K562 (cell line): ENCODE results near the gene MED12. TPM values are rescaled to one million over a fixed set of nuclear protein-coding genes. Genes with fewer than 3 reads are reported as not detected.

Experiments used
- ETV6 ChIP-seq, 3 experiments: fragments of 150-350 bp in 1 of 3; sonication (generic) in 1 of 3; formaldehyde crosslinking in 1 of 3; IDR thresholded peaks; 2 replicates each; pipeline versions ENCODE4 v1.6.1 to v1.8.0; 2014 to 2022; ENCODE audit warnings: borderline replicate concordance in 2 of 3, low read depth in 2 of 3, antibody characterized with exemption in 1 of 3, low read length in 1 of 3, mild to moderate bottlenecking in 1 of 3, missing genetic modification reagents in 1 of 3
- HIVEP1 ChIP-seq: fragments of 250-450 bp; sonication (Bioruptor Pico); IDR thresholded peaks from 2 replicates; pipeline ENCODE4 v1.4.0; 2020; ENCODE audit warnings: mild to moderate bottlenecking
- MGA ChIP-seq: fragments of 450-650 bp; IDR thresholded peaks from 2 replicates; pipeline ENCODE4 v1.6.1; 2016; ENCODE audit warnings: mild to moderate bottlenecking, moderate library complexity
- PCBP1 ChIP-seq: fragments of 200-400 bp; formaldehyde crosslinking; IDR thresholded peaks from 2 replicates; pipeline ENCODE4 v1.6.1; 2018; ENCODE audit warnings: mild to moderate bottlenecking, low read depth, low read length; ENCODE audit not compliant: poor library complexity, severe bottlenecking
- PURB ChIP-seq: sonication (generic); formaldehyde crosslinking; IDR thresholded peaks from 2 replicates; pipeline ENCODE4 v1.9.0; 2021; ENCODE audit warnings: low read depth, mild to moderate bottlenecking, missing genetic modification reagents
- RNF2 ChIP-seq: sonication (generic); IDR thresholded peaks from 2 replicates; pipeline ENCODE4 v1.6.1; 2016
- SIX5 ChIP-seq, 2 experiments: IDR thresholded peaks; 2 replicates each; pipeline ENCODE4 v1.6.1; 2011; ENCODE audit warnings: low read length in 2 of 2, borderline replicate concordance in 1 of 2, low read depth in 1 of 2, mild to moderate bottlenecking in 1 of 2, moderate library complexity in 1 of 2; ENCODE audit not compliant: insufficient read depth in 1 of 2
- SMAD3 ChIP-seq: fragments of 450-650 bp; formaldehyde crosslinking; conservative IDR thresholded peaks from 2 replicates; pipeline ENCODE4 v1.4.0; 2020; ENCODE audit warnings: mild to moderate bottlenecking
- YBX1 ChIP-seq: fragments of 450-650 bp; IDR thresholded peaks from 2 replicates; pipeline ENCODE4 v1.7.1; 2016; ENCODE audit warnings: mild to moderate bottlenecking
- ZNF561 ChIP-seq: fragments of 450-650 bp; formaldehyde crosslinking; conservative IDR thresholded peaks from 2 replicates; pipeline ENCODE4 v1.4.0; 2020; ENCODE audit warnings: mild to moderate bottlenecking, moderate library complexity
- polyA plus RNA-seq, 8 experiments: library from polyadenylated mRNA; depleted of rRNA in 4 of 8; stranded (reverse) in 5 of 8; unstranded in 3 of 8; fragments of >200 nt; fragmentation: Nextera tagmentation in 2 of 8; fragmentation: Illumina TruSeq in 1 of 8; extraction: Ambion mirVana in 2 of 8; extraction: Trizol in 1 of 8; gene quantifications; 2 replicates each; pipeline versions ENCODE4 v1.2.1 to v1.2.3, GENCODE V29; 2011 to 2014; ENCODE audit warnings: inconsistent platforms in 1 of 8, missing spikeins in 1 of 8
- total RNA-seq, 7 experiments: library from RNA; depleted of rRNA in 6 of 7; stranded (reverse); fragments of >200 nt in 6 of 7; fragmentation: Illumina TruSeq in 2 of 7; extraction: Trizol in 2 of 7; gene quantifications; 2 replicates each; pipeline versions ENCODE4 v1.2.1 to v1.2.3, GENCODE V29; 2011 to 2021; ENCODE audit warnings: low replicate concordance in 1 of 7

The MED12 gene
- total and polyA plus RNA-seq, 9 of the 15 experiments (the other 6 are each of a cell fraction or from before 2014, with no cell fraction given): 1.6 to 49.7 (median 8.6) TPM

- TF ChIP-seq MGA: peak; percentile 66
- no peak for TF ChIP-seq HIVEP1 (CRISPR knock-in tag)
- TF ChIP-seq RNF2: peak; percentile 72; the same call in 1 of the 2 replicates
- no peak for TF ChIP-seq PURB (CRISPR knock-in tag)
- no peak for TF ChIP-seq ZNF561 (CRISPR knock-in tag)
- TF ChIP-seq ETV6 (IDR thresholded peaks at IDR 0.05; ENCODE audit: borderline replicate concordance in 1 of 2, low read depth in 2 of 2, low read length in 1 of 2): no peak
- TF ChIP-seq ETV6 (CRISPR knock-in tag; IDR thresholded peaks at IDR 0.05; ENCODE audit: borderline replicate concordance): no peak
- TF ChIP-seq PCBP1: no peak
- no peak for TF ChIP-seq YBX1
- TF ChIP-seq SMAD3: no peak
- no peak for TF ChIP-seq SIX5 (IDR thresholded peaks at IDR 0.05; ENCODE audit: borderline replicate concordance in 1 of 2, insufficient read depth in 1 of 2, low read depth in 1 of 2, low read length in 2 of 2)
These were observed 15.0 kb upstream of the MED12 start (continued) for GRCh38 chrX:71103110-71103983.
